ENCODE measurements around the gene GAPDHS. TPM values are rescaled to one million over a fixed set of nuclear protein-coding genes. Genes with fewer than 3 reads are reported as not detected.
A peak's percentile ranks its signal among the peaks of the same experiment; 100 is the strongest.

Gene GAPDHS
- polyA plus RNA-seq, 4 donors: not detected

DNA sequence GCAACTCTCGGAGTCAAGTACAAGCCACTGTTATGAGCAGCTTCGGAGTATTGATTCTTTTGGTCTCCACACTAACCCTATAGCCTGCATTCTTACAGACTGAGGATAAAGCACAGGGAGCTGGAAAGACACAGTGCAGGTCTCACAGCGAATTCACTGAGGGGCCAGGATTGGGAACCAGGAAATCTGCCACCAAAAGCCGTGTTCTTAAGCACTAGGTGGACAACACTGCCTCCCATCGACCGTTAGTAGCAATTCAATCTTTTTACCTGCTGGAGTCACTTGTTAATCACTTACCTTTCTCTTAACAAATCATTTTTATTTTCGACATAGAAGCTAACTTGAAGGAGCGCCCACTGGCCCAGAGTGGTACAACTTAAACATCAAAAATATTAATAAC lies 59.0 kb downstream of the GAPDHS start:
- Histone ChIP-seq H3K4me1 (ENCODE audit: control insufficient read depth in 3 of 3, insufficient read depth in 2 of 3, low read depth in 1 of 3, low read length in 2 of 3) (no peaks in the 10 kb centered on the region), H3K9me3 (ENCODE audit: control insufficient read depth in 2 of 2, insufficient read depth in 1 of 2, low read depth in 1 of 2, low read length in 1 of 2) (no peaks in the 10 kb centered on the region), H3K27ac (ENCODE audit: low read depth in 1 of 3, low read length in 2 of 3) (no peak overlapping the region), H3K4me3 (ENCODE audit: low read depth in 1 of 3, low read length in 3 of 3) (no peak overlapping the region), H3K27me3 (ENCODE audit: control insufficient read depth in 3 of 3, insufficient read depth in 3 of 3, low read length in 3 of 3) (peaks cover 0 to 4% (median 0%) of the 10 kb centered on the region in 3 donors), H3K36me3 (ENCODE audit: control insufficient read depth in 3 of 3, insufficient read depth in 2 of 3, low read depth in 1 of 3, low read length in 3 of 3) (no peaks in the 10 kb centered on the region)
- DNase-seq (peak; percentile 36 to 61), FAIRE-seq (no peak)
- 21 to 25% (median 25%) methylated on average over 8 of the region's 8 CpGs for WGBS, 3 donors

Other genes starting within 250 kb of the GAPDHS start
- gene MAG, start 241.3 kb upstream of the GAPDHS start, polyA plus RNA-seq: under 1 TPM in 1 of 4 donors, not detected in 3; 0.07 TPM
- gene CD22, start 204.3 kb upstream of the GAPDHS start, polyA plus RNA-seq: 1 to 10 TPM in 3 of 4 donors, under 1 TPM in 1; 0.81 to 5.0 (median 2.2) TPM
- under 1 TPM in 2 of 4 donors, not detected in 2; 0.18 to 0.74 TPM for gene FFAR1, start 185.6 kb upstream of the GAPDHS start, polyA plus RNA-seq
- gene FFAR3, start 175.0 kb upstream of the GAPDHS start, polyA plus RNA-seq: 1 to 10 TPM in 1 of 4 donors, under 1 TPM in 1, not detected in 2; 0.50 to 1.0 TPM
- under 1 TPM in 2 of 4 donors, not detected in 2; 0.06 to 0.15 TPM for gene GPR42, start 162.4 kb upstream of the GAPDHS start, polyA plus RNA-seq
- gene FFAR2, start 85.2 kb upstream of the GAPDHS start, polyA plus RNA-seq: 1 to 10 TPM in 1 of 4 donors, under 1 TPM in 3; 0.54 to 3.7 (median 0.81) TPM
- under 1 TPM in 1 of 4 donors, not detected in 3; 0.37 TPM for gene KRTDAP, start 43.0 kb upstream of the GAPDHS start, polyA plus RNA-seq
- 10 to 100 TPM in 1 of 4 donors, 1 to 10 TPM in 2, not detected in 1; 4.7 to 36.9 (median 7.6) TPM for gene DMKN, start 19.8 kb upstream of the GAPDHS start, polyA plus RNA-seq
- gene SBSN, start 5.1 kb upstream of the GAPDHS start, polyA plus RNA-seq: 1 to 10 TPM in 1 of 4 donors, under 1 TPM in 2, not detected in 1; 0.07 to 1.8 (median 0.54) TPM
- gene TMEM147, start 12.2 kb downstream of the GAPDHS start, polyA plus RNA-seq: 100 to 1,000 TPM in 1 of 4 donors, 10 to 100 TPM in 3; 40.3 to 149 (median 77.5) TPM
- under 1 TPM in 1 of 4 donors, not detected in 3; 0.36 TPM for gene ATP4A, start 30.2 kb downstream of the GAPDHS start, polyA plus RNA-seq
- not detected for gene PMIS2, start 52.7 kb downstream of the GAPDHS start, polyA plus RNA-seq
- 10 to 100 TPM in 1 of 4 donors, 1 to 10 TPM in 2, under 1 TPM in 1; 0.67 to 12.6 (median 5.5) TPM for gene HAUS5, start 79.3 kb downstream of the GAPDHS start, polyA plus RNA-seq
- 10 to 100 TPM; 59.7 to 71.5 (median 64.9) TPM for gene RBM42, start 95.6 kb downstream of the GAPDHS start, polyA plus RNA-seq
- gene ETV2, start 108.3 kb downstream of the GAPDHS start, polyA plus RNA-seq: 1 to 10 TPM; 2.1 to 7.3 (median 4.2) TPM
- gene COX6B1, start 114.9 kb downstream of the GAPDHS start, polyA plus RNA-seq: 1,000 to 10,000 TPM in 3 of 4 donors, 100 to 1,000 TPM in 1; 326 to 2,391 (median 1,554) TPM
- gene UPK1A, start 133.1 kb downstream of the GAPDHS start, polyA plus RNA-seq: under 1 TPM in 1 of 4 donors, not detected in 3; 0.07 TPM
- gene ZBTB32, start 171.1 kb downstream of the GAPDHS start, polyA plus RNA-seq: under 1 TPM in 2 of 4 donors, not detected in 2; 0.22 to 0.35 TPM
- 10 to 100 TPM; 21.6 to 47.9 (median 26.3) TPM for gene KMT2B, start 184.5 kb downstream of the GAPDHS start, polyA plus RNA-seq
- gene IGFLR1, start 209.0 kb downstream of the GAPDHS start, polyA plus RNA-seq: 10 to 100 TPM in 3 of 4 donors, 1 to 10 TPM in 1; 4.3 to 17.8 (median 12.1) TPM
- gene U2AF1L4, start 212.0 kb downstream of the GAPDHS start, polyA plus RNA-seq: 10 to 100 TPM; 14.6 to 99.7 (median 34.7) TPM
- 10 to 100 TPM; 59.7 to 95.9 (median 70.1) TPM for gene PSENEN, start 212.2 kb downstream of the GAPDHS start, polyA plus RNA-seq
- 10 to 100 TPM in 3 of 4 donors, 1 to 10 TPM in 1; 9.6 to 58.6 (median 26.7) TPM for gene LIN37, start 215.1 kb downstream of the GAPDHS start, polyA plus RNA-seq
- 10 to 100 TPM in 2 of 4 donors, 1 to 10 TPM in 2; 2.0 to 41.7 (median 11.5) TPM for gene HSPB6, start 223.6 kb downstream of the GAPDHS start, polyA plus RNA-seq
- gene PROSER3, start 224.7 kb downstream of the GAPDHS start, polyA plus RNA-seq: 10 to 100 TPM in 2 of 4 donors, 1 to 10 TPM in 2; 1.8 to 15.0 (median 6.2) TPM
- gene ARHGAP33, start 242.1 kb downstream of the GAPDHS start, polyA plus RNA-seq: 10 to 100 TPM in 1 of 4 donors, 1 to 10 TPM in 3; 1.1 to 16.2 (median 5.0) TPM